GM23248 (cell line): ENCODE measurements around the gene EPN3.

Source experiments
- EZH2 ChIP-seq: fragments of 200-600 bp; sonication (generic); IDR thresholded peaks from 2 replicates; pipeline ENCODE4 v1.6.1; 2018; ENCODE audit warnings: antibody characterized with exemption, mild to moderate bottlenecking; ENCODE audit not compliant: insufficient read depth, poor library complexity, severe bottlenecking
- EZH2phosphoT487 ChIP-seq: fragments of 200-600 bp; sonication (generic); IDR thresholded peaks from 2 replicates; pipeline ENCODE4 v1.6.1; 2018; ENCODE audit warnings: antibody characterized with exemption, moderate library complexity, mild to moderate bottlenecking, low read depth; ENCODE audit not compliant: insufficient read depth

DNA sequence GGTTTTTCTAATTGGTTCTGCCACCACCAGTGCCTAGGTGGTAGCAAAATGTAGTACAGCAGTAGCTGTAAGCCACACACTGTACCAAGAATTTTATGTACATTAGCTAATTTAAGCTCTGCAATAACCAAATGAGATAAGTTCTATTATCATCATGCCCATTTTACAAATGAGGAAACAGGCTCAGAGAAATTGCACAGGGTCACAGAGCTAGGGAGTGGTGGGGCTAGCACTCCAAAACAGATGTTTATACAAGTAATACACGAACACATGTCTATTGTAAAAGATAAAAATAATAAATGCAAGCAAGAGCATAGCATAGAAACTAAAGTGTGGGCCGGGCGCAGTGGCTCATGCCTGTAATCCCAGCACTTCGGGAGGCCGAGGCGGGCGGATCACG, 40.3 kb upstream of the EPN3 start:
- TF ChIP-seq EZH2phosphoT487 = no peak
- TF ChIP-seq EZH2 = no peak
